ENCODE measurements around the gene KCNAB2. TPM values are rescaled to one million over a fixed set of nuclear protein-coding genes. Genes with fewer than 3 reads are reported as not detected.
"Not testable (repeated sequence)": the region's sequence is repeated elsewhere in the genome, so short reads cannot be mapped to it uniquely, and the experiment has no call there.

The KCNAB2 gene
- total RNA-seq, 6 experiments from 2014 or later: 4.4 to 14.8 (median 6.9) TPM

- no peak overlapping the region for H3K27ac ChIP-seq
- TF ChIP-seq POLR2A (IDR thresholded peaks at IDR 0.05) (no peak), CTCF (IDR thresholded peaks at IDR 0.05) (no peak)
- 70% methylated on average over 8 of the region's 8 CpGs for WGBS (ENCODE audit: insufficient coverage, low coverage, low lambda C conversion rate, missing lambda C conversion rate)
- intact Hi-C loops (cut with DNase I): loop anchor here in 1 of 2 donors (10.0 kb wide), 1 partner anchor 188 kb away; the partner anchor contains the start of gene HES3
- no peaks in the 10 kb centered on the region for H3K4me1 ChIP-seq
- ATAC-seq: peak; percentile 48 to 71 (median 56)
- H3K4me3 ChIP-seq: no peak overlapping the region
- H3K27me3 ChIP-seq: no peaks in the 10 kb centered on the region
- H3K9me3 ChIP-seq: no peaks in the 10 kb centered on the region
- no peaks in the 10 kb centered on the region for H3K36me3 ChIP-seq
- no peak for DNase-seq
These were observed 10.9 kb downstream of the KCNAB2 start for GRCh38 chr1:6056572-6056948.

- H3K9me3 ChIP-seq: no peaks in the 10 kb centered on the region
- no peak overlapping the region for H3K27ac ChIP-seq
- no peak overlapping the region for H3K4me3 ChIP-seq
- 65% methylated on average over 8 of the region's 9 CpGs for WGBS (ENCODE audit: insufficient coverage, low coverage, low lambda C conversion rate, missing lambda C conversion rate)
- no peaks in the 10 kb centered on the region for H3K4me1 ChIP-seq
- H3K27me3 ChIP-seq: no peaks in the 10 kb centered on the region
- no peak for TF ChIP-seq POLR2A (IDR thresholded peaks at IDR 0.05)
- TF ChIP-seq CTCF (IDR thresholded peaks at IDR 0.05): no peak
- ATAC-seq (no peak), DNase-seq (no peak)
- intact Hi-C loops (cut with DNase I): loop anchor here in 1 of 2 donors (10.0 kb wide), 1 partner anchor 187 kb away; the partner anchor contains the start of gene HES3
- no peaks in the 10 kb centered on the region for H3K36me3 ChIP-seq
These were observed 11.6 kb downstream of the KCNAB2 start for GRCh38 chr1:6057170-6057845.

- H3K36me3 ChIP-seq: no peaks in the 10 kb centered on the region
- TF ChIP-seq CTCF (IDR thresholded peaks at IDR 0.05): no peak
- TF ChIP-seq POLR2A (IDR thresholded peaks at IDR 0.05): no peak
- H3K27ac ChIP-seq: no peak overlapping the region
- DNase-seq (no peak), ATAC-seq (no peak)
- no peaks in the 10 kb centered on the region for H3K4me1 ChIP-seq
- H3K4me3 ChIP-seq: no peak overlapping the region
- H3K27me3 ChIP-seq: no peaks in the 10 kb centered on the region
- H3K9me3 ChIP-seq: no peaks in the 10 kb centered on the region
- 94% methylated on average over 3 of the region's 9 CpGs for WGBS (ENCODE audit: insufficient coverage, low coverage, low lambda C conversion rate, missing lambda C conversion rate)
- intact Hi-C loops (cut with DNase I): loop anchor here in 1 of 2 donors (10.0 kb wide), 1 partner anchor 185 kb away; the partner anchor contains the start of gene HES3
These were observed 14.2 kb downstream of the KCNAB2 start for GRCh38 chr1:6059866-6060265.

- DNase-seq (no peak), ATAC-seq (no peak)
- WGBS (ENCODE audit: insufficient coverage, low coverage, low lambda C conversion rate, missing lambda C conversion rate): 70% methylated on average over 5 of the region's 6 CpGs
- Histone ChIP-seq H3K9me3 (no peaks in the 10 kb centered on the region), H3K27me3 (no peaks in the 10 kb centered on the region), H3K4me3 (no peak overlapping the region), H3K36me3 (no peaks in the 10 kb centered on the region), H3K4me1 (no peaks in the 10 kb centered on the region), H3K27ac (no peak overlapping the region)
- TF ChIP-seq CTCF (IDR thresholded peaks at IDR 0.05) (no peak), POLR2A (IDR thresholded peaks at IDR 0.05) (no peak)
- intact Hi-C loops (cut with DNase I): no loop called here
These were observed 17.0 kb downstream of the KCNAB2 start for GRCh38 chr1:6062670-6063069.

GRCh38 chr1:6063532-6064053 is 17.9 kb downstream of the KCNAB2 start:
- H3K4me1 ChIP-seq; H3K9me3 ChIP-seq; H3K27ac ChIP-seq; H3K27me3 ChIP-seq; DNase-seq; H3K36me3 ChIP-seq; intact Hi-C loops (cut with DNase I); H3K4me3 ChIP-seq: not testable (repeated sequence)
- peak in 1 of 4 donors; percentile 43 for ATAC-seq
- WGBS (ENCODE audit: insufficient coverage, low coverage, low lambda C conversion rate, missing lambda C conversion rate): 52% methylated on average over 6 of the region's 7 CpGs

All from right lobe of liver (tissue), 6 donors.